Mucosa of gallbladder (tissue), 1 donor: ENCODE measurements around the gene SERPINE1. TPM values are rescaled to one million over a fixed set of nuclear protein-coding genes. Genes with fewer than 3 reads are reported as not detected.
"Not testable (repeated sequence)": the region's sequence is repeated elsewhere in the genome, so short reads cannot be mapped to it uniquely, and the experiment has no call there.

Experiments
- DNase-seq: peaks from one replicate; pipeline ENCODE4 v3.0.0-alpha.2; 2020; ENCODE audit warnings: low spot score
- total RNA-seq: library from RNA; stranded (reverse); gene quantifications from one replicate; pipeline ENCODE4 v1.2.1, GENCODE V29; 2021
- donor health status: DM: no; HTN: no; CAD: no.

SERPINE1 gene
- total RNA-seq, 1 donor from 2014 or later: 6.6 TPM

- DNase-seq: no peak
Measured at GRCh38 chr7:101124376-101125056, 2.4 kb upstream of the SERPINE1 start.

GRCh38 chr7:101125989-101126650 lies 784 bp upstream of the SERPINE1 start:
- DNase-seq: peak; percentile 56

GRCh38 chr7:101127460-101128039 lies 646 bp downstream of the SERPINE1 start:
- no peak for DNase-seq

GRCh38 chr7:101128040-101128834 lies 1.3 kb downstream of the SERPINE1 start:
- no peak for DNase-seq

- DNase-seq: no peak
Measured at GRCh38 chr7:101129603-101130117, 2.8 kb downstream of the SERPINE1 start.

GRCh38 chr7:101132626-101133600 lies 6.0 kb downstream of the SERPINE1 start:
- DNase-seq: not testable (repeated sequence)

GRCh38 chr7:101133621-101134398 lies 6.9 kb downstream of the SERPINE1 start:
- DNase-seq: no peak

- DNase-seq: no peak
Measured at GRCh38 chr7:101134399-101134980, 7.6 kb downstream of the SERPINE1 start.

GRCh38 chr7:101137651-101138212 lies 10.8 kb downstream of the SERPINE1 start:
- no peak for DNase-seq

- DNase-seq: peak; percentile 72
Measured at GRCh38 chr7:101138213-101138870, 11.4 kb downstream of the SERPINE1 start.

GRCh38 chr7:101140339-101140699 lies 13.4 kb downstream of the SERPINE1 start:
- DNase-seq: no peak

- no peak for DNase-seq
Measured at GRCh38 chr7:101140746-101141382, 14.0 kb downstream of the SERPINE1 start.

- DNase-seq: no peak
Measured at GRCh38 chr7:101151908-101152651, 25.2 kb downstream of the SERPINE1 start.

- peak; percentile 92 for DNase-seq
Measured at GRCh38 chr7:101153969-101154692, 27.2 kb downstream of the SERPINE1 start, which contains the start of gene AP1S1. AP1S1 (plus strand) TSS chr7:101154476; CDS start chr7:101154515, 39 bp downstream.

GRCh38 chr7:101154693-101155102 lies 27.8 kb downstream of the SERPINE1 start:
- no peak for DNase-seq

GRCh38 chr7:101155303-101155702 lies 28.4 kb downstream of the SERPINE1 start:
- DNase-seq: no peak

- DNase-seq: no peak
Measured at GRCh38 chr7:101156277-101156676, 29.4 kb downstream of the SERPINE1 start.
